NCI-H2081 (cell line): Measurements from ENCODE around the gene PARM1.
"Not testable (repeated sequence)": the region's sequence is repeated elsewhere in the genome, so short reads cannot be mapped to it uniquely, and the experiment has no call there.

ENCODE experiments used
- DNase-seq, 2 experiments: peaks; one replicate each; lab custom pipeline; 2025; lab: John Stamatoyannopoulos, UW

PARM1 gene

GRCh38 chr4:74983253-74983635 lies 50.3 kb downstream of the PARM1 start:
- DNase-seq, result no peak

GRCh38 chr4:74990276-74990875 lies 57.5 kb downstream of the PARM1 start:
- no peak for DNase-seq

DNA sequence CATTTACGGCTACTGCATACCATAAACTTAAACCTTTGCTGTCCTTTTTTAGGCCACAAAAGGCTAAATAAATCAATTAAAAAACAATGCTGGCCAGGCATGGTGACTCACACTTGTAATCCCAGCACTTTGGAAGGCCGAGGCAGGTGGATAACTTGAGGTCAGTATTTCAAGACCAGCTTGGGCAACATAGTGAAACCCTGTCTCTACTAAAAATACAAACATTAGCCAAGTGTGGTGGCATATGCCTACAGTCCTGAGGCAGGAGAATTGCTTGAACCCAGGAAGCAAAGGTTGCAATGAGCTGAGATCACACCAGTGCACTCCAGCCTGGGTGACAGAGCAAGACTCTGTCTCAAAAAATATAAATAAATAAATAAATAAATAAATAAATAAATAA lies 61.5 kb downstream of the PARM1 start:
- not testable (repeated sequence) for DNase-seq

DNA sequence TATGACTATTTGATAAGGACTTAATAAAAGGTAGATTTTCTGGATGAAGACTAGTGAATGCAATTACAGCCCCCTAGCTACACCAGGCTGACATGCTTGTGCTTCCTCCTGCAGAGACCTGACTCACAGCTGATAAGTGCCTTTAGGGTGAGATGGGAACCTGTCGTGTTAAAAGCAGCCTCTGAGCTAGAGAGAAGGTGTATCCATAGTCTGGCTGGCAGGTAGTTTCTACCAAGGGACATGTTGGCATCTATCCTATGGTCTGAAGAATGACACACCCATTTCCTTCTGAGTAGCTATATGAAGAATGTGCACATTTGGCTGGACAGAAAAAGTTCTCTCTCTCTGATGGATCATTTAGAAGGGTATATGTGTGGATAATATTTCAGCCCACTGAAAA lies 64.1 kb downstream of the PARM1 start:
- no peak for DNase-seq

DNA sequence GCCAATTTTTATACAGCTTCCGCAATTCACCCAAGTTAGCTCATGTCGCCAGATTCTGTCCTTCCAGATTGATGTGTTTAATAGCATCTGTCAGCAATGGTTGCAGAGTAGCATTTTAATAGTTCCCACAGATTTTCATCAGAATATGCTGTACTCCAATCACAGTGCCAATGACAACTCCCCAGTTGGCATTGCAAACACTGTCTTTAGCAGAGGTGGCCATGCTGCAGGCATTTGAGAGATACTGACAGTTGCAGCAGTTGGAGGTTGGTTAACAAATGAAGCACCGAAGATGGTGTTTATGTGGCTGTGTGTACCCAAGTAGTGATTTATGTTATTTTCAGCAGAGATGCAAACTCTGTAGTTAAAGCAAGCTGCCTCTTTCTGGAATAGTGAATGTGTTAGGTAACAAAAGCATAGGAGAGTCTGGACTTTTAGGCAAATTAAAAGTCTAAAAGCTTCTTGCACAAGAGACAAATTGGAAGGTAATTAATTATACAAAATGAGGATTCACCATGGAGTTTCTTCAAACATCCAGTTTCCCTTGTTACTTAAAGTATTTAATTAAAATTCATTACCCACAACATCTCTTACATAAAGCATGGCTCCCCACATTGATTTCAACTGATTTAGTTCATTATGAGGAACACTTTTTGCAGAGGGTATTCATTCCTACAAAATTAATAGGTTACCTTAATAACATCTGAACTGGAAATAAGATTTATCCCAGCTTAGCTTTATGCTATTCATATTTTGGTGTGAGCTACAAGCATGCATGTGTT lies 65.2 kb downstream of the PARM1 start:
- DNase-seq, result no peak

DNA sequence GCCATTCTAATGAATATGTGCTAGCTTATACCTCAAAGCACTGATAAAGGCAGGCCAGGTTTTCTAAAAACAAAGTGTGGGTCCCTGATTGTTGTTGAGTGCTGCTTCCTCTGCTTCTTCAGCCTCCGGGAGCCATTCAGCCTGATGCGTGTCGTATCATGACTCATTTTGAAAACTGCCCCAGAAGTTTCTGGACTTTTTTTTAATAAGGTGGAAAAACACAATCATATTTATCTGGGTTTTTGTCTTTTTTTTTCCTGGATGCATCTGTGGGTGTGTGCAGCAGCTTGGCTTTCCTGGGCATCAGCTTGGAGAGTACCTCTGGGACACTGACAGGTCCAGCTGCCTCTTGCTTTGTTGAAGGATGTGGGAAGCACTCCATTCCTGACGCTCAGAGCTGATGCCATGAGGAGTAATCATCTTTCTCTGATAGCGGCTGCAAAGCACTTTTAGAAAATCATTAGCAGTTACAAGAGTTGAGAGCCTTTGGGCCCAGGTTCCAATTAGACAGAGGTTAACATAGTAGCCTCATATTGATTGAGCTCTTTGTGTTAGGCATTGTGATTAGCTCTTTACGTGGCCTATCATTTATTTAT lies 66.9 kb downstream of the PARM1 start:
- DNase-seq, result no peak

DNA sequence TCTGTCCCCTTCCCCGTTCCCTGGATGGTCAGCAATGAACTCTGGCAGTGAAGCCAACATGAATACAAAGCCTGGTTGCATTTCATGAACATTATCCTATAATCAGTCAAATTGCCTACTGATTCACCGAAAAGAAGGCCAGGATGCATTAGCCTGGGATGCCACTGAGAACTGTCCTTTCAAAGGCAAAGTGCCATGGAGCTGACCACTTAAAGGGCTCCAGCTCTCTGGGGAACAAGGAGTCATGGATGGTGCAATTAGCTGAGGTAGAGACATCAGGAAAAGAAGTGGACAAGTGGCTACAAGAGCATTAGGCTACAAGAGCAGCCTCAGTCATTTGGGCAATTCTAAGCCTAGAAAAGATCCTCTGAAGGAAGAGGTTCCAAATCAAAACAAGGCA lies 69.0 kb downstream of the PARM1 start:
- DNase-seq, result no peak

GRCh38 chr4:75002381-75002780 lies 69.5 kb downstream of the PARM1 start:
- DNase-seq, result no peak

DNA sequence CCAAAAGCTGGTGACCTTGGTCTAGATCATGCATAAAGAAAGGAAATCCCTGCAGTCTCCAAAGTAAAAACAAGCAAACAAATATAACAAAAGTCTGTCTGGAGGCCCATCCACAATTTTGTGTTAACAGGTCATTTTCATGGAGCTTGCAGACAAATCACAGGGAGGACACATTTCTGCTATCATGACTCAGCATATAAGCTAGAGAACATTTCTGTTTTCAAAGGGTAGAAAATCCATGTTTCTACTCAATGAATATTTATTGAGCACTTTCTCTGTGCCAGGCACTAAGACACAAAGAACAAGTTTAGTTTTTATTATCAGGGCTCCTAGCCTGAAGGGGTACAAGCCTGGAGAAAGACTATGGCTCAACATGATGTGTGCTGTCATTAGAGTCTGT lies 71.1 kb downstream of the PARM1 start:
- no peak for DNase-seq

GRCh38 chr4:75004755-75005668 lies 72.1 kb downstream of the PARM1 start:
- DNase-seq, result no peak

- DNase-seq, result no peak
Measured at GRCh38 chr4:75005727-75006126, 72.8 kb downstream of the PARM1 start.

DNA sequence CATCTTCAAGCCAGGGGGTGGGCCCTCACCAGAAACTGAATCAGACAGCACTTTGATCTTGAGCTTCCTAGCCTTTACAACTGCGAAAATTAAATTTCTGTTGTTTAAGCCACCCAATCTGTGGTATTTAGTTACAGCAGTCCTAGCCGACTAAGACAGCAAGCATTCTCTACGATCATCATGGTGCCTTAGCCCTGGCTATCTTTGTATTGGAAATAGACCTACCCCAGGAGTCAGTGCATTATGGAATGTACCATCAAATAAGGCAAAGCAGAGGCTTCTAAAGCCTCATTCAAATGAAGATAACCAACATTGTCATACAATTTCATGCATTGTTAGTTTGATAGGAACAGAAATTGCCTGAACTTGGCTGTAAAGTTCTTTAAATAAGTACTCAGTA lies 75.0 kb downstream of the PARM1 start:
- no peak for DNase-seq

GRCh38 chr4:75009138-75009537 lies 76.2 kb downstream of the PARM1 start:
- no peak for DNase-seq

GRCh38 chr4:75011131-75011795 lies 78.3 kb downstream of the PARM1 start:
- DNase-seq, result no peak

DNA sequence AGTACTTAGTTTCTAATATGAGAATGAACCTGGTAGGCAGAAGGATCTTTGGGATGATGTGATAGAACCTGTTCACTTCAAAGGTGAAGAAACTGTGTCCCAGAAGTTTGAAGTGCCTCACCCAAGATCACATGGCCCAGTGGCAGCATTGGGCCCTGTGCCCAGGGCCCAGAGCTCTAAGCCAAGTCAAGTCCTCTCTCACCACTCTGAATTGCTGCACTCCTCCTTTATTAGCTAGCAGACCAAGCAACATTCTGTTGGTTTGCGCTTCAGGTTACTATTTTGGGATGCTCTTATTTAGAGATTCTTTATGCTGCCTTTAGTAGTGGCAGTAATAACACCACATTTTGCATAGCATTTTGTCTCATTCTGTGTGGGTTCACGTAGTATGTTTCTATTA lies 82.7 kb downstream of the PARM1 start:
- DNase-seq, result no peak

DNA sequence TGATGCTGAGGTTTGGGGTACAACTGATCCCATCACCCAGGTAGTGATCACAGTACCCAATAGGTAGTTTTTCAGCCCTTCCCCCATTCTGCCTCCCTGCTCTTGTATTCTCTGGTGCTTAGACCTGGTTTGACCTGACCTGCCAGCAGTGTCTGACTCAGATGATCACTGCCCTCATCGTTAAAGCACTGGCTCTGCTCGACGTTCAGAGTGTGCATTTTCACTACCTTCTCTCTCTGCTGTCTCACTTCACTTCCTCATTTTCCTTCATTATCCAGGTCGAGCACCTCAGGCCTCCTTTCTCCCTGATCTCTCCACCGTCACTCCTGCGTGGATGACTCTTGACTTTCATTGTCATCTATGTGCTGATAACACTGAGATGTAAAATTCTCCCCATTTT lies 83.6 kb downstream of the PARM1 start:
- DNase-seq, result no peak

DNA sequence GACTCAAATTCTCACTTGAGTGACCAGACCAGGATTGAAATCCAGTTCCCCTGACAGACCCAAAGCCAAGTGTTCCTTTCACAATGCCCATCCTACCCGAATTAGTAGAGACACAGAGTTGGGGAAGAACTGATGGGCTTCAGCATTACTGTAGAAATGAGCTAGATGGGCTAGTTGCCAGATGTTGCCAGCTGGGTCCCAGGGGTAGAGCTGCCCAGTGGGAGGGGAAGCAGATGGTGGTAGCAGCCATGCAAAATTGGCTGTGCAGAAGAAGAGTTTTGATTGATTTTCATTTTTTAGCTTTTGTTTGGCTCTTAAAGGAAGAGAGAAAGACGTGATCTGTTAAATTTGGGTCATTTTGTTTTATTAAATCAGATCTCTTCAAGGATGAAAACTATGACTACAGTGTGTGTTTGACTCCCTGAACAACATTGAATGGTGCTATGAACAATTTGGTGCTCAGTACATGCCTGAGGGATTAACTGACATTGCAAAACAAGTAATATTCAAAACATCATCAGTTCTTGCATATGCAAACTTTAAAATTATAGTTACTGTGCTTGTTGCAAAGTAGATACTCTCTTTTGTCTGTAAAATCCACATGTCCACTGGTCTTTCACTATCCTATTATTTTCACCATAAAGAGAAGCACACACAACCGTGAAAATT lies 86.0 kb downstream of the PARM1 start:
- no peak for DNase-seq

DNA sequence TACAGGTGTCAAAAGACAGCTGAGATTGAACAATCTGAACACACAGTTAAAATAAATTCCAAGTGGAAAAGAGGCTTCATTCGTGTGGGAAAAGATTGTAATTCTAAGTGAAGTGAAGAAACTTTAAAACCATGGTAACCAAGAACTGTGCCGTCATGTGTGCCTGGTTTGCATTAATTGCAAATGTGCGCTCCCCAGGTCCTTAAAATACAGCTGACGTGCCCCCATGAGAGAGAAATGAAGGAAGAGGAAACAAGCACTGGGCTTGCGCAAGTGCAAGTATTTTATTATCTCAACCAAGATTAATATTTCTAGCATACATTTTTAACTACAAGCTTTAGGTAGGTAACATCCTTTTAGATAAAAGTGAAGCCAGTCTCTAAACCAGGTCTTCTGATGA lies 92.5 kb downstream of the PARM1 start:
- no peak for DNase-seq

DNA sequence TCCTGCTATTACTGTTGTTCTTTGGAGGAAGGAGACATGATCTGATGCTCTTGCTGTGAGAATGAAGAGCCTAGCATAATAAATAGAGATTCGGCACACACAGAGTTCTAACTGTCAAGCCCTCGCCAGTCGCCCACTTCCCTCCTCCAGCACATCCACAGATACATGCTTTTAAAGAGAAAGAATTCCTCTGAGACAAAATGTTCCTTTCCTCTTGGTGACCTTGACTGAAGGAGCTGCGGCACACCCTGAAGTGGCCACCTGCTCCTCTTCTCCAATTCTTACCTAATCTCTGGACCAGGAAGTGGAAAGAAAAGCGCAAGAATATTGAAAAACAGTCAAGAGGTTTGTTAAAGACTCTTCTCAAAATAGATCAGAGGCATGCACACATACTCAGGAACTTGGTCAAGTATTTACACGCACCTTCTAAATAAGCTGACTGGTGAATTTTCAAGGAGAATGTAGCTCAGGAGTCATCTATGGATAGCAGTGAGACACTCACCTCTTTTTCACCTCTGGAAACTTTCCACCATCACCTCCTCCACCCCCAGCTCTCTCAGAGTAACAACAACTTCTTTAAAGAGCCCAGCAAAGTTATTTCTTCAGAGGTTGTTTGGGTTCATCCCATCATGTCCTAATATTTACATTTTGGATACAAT lies 95.4 kb downstream of the PARM1 start:
- no peak for DNase-seq

- no peak for DNase-seq
Measured at GRCh38 chr4:75030028-75030427, 97.1 kb downstream of the PARM1 start.
